Testis (tissue), 3 donors: ENCODE results near the gene EID2. TPM values are rescaled to one million over a fixed set of nuclear protein-coding genes. Genes with fewer than 3 reads are reported as not detected.

ENCODE experiments used
- DNase-seq: peaks from one replicate; pipeline ENCODE4 v3.0.0-alpha.2; 2019
- H3K27ac ChIP-seq, 2 donors: fragments of 200-600 bp; sonication (generic); one replicate each; pipeline ENCODE4 v1.5.1; 2019
- H3K27me3 ChIP-seq: fragments of 200-600 bp; sonication (generic); one replicate; pipeline ENCODE4 v1.5.1; 2019
- H3K36me3 ChIP-seq: fragments of 200-600 bp; sonication (generic); one replicate; pipeline ENCODE4 v1.5.1; 2017; ENCODE audit warnings: low read depth; ENCODE audit errors: missing control alignments
- H3K4me1 ChIP-seq: fragments of 200-600 bp; sonication (generic); one replicate; pipeline ENCODE4 v1.5.1; 2019
- H3K4me3 ChIP-seq, 2 donors: fragments of 200-600 bp; sonication (generic); one replicate each; pipeline ENCODE4 v1.5.1; 2017 to 2019
- H3K9me3 ChIP-seq: fragments of 200-600 bp; sonication (generic); one replicate; pipeline ENCODE4 v1.5.1; 2017
- CTCF ChIP-seq, 3 experiments: fragments of 450-650 bp in 2 of 3; fragments of 200-600 bp in 1 of 3; sonication (generic) in 1 of 3; IDR thresholded peaks; one replicate each; pipeline ENCODE4 v1.5.1; 2016 to 2019; ENCODE audit warnings: antibody characterized with exemption in 3 of 3, mild to moderate bottlenecking in 2 of 3, moderate library complexity in 1 of 3
- POLR2A ChIP-seq: fragments of 450-650 bp; IDR thresholded peaks from one replicate; pipeline ENCODE4 v1.6.1; 2017; ENCODE audit warnings: antibody characterized with exemption, mild to moderate bottlenecking, moderate library complexity
- WGBS, 2 donors: methylation state at CpG; one replicate each; pipeline ENCODE4 v1.1.5; 2018; 5-methylcytosine and 5-hydroxymethylcytosine counted together
- intact Hi-C: fragments of 100-400 bp; cut with DNase I; formaldehyde crosslinking; loops from one replicate; pipeline ENCODE4 v1.15.1; 2023; ENCODE audit warnings: low total_unique reads
- polyA plus RNA-seq: library from polyadenylated mRNA; stranded (reverse); fragments of 350-450 nt; fragmentation: Illumina TruSeq; extraction: RNeasy Lipid Tissue Mini Kit (QIAGEN cat#74804); gene quantifications from one replicate; pipeline ENCODE4 v1.2.3, GENCODE V29; 2014; ENCODE audit warnings: low read depth, low replicate concordance; ENCODE audit not compliant: insufficient read depth
- total RNA-seq, 2 donors: library from RNA; depleted of rRNA; stranded (reverse); fragments of >200 nt; gene quantifications; one replicate each; pipeline ENCODE4 v1.2.3, GENCODE V29; 2016

Gene EID2
- total and polyA plus RNA-seq, 3 donors from 2014 or later = 15.0 to 26.7 (median 23.9) TPM

DNA sequence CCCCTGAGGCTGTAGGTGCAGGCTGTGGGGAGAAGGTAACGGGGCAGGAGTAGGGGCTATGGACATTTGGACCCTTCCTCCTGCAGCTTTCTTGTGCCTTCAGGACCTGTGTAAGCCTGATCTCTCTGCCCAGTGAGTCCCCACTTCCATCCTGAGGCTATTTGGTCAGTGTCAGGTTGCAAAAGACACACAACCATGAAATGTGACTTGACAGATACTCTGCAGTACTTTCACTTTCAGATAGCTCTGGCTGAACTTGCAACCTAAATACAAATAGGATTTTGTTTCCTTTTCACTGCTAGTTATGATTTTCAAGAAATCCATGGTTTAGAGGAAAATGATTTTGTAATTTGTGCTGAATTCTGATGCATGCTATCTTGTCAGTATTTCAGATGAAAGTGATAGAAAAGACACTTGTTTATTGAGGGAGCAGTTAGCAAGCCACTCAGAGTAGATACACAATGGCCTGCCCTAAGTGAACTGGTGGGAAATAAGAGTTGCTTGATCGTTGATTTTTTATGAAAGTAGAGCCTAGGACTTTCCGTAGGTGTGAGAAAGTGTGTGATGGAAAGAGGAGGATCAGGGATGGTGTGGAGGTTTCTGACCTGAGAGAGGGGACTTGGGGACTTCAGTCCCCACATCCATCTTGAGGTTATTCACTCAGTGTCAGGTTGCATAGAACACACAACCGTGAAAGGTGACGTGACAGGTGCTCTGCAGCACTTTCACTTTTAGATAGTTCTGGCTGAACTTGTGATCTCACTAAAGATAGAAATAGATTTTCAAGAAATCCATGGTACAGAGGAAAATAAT lies 18.1 kb upstream of the EID2 start:
- H3K27ac ChIP-seq = no peak overlapping the region
- no peaks in the 10 kb centered on the region for H3K9me3 ChIP-seq
- H3K4me1 ChIP-seq = no peaks in the 10 kb centered on the region
- H3K36me3 ChIP-seq = no peaks in the 10 kb centered on the region
- intact Hi-C loops = no loop called here
- no peaks in the 10 kb centered on the region for H3K27me3 ChIP-seq
- 70 to 78% methylated on average over 5 of the region's 5 CpGs for WGBS, 2 donors
- no peak for DNase-seq
- TF ChIP-seq CTCF (IDR thresholded peaks at IDR 0.05) = no peak
- TF ChIP-seq POLR2A = no peak
- H3K4me3 ChIP-seq = no peak overlapping the region

GRCh38 chr19:39555883-39556282 lies 15.9 kb upstream of the EID2 start:
- H3K36me3 ChIP-seq = no peaks in the 10 kb centered on the region
- H3K4me3 ChIP-seq = no peak overlapping the region
- no peak for DNase-seq
- intact Hi-C loops = no loop called here
- no peak for TF ChIP-seq CTCF (IDR thresholded peaks at IDR 0.05)
- TF ChIP-seq POLR2A = no peak
- WGBS, 2 donors = 79 to 100% methylated on average over 1 of the region's 1 CpG
- no peaks in the 10 kb centered on the region for H3K9me3 ChIP-seq
- H3K4me1 ChIP-seq = no peaks in the 10 kb centered on the region
- H3K27me3 ChIP-seq = no peaks in the 10 kb centered on the region
- no peak overlapping the region for H3K27ac ChIP-seq

GRCh38 chr19:39554701-39555311 lies 14.8 kb upstream of the EID2 start:
- intact Hi-C loops = no loop called here
- DNase-seq = no peak
- no peak overlapping the region for H3K27ac ChIP-seq
- no peaks in the 10 kb centered on the region for H3K4me1 ChIP-seq
- H3K9me3 ChIP-seq = no peaks in the 10 kb centered on the region
- no peak overlapping the region for H3K4me3 ChIP-seq
- no peaks in the 10 kb centered on the region for H3K36me3 ChIP-seq
- 68 to 71% methylated on average over 4 of the region's 4 CpGs for WGBS, 2 donors
- no peaks in the 10 kb centered on the region for H3K27me3 ChIP-seq
- TF ChIP-seq CTCF (IDR thresholded peaks at IDR 0.05) (no peak), POLR2A (no peak)

DNA sequence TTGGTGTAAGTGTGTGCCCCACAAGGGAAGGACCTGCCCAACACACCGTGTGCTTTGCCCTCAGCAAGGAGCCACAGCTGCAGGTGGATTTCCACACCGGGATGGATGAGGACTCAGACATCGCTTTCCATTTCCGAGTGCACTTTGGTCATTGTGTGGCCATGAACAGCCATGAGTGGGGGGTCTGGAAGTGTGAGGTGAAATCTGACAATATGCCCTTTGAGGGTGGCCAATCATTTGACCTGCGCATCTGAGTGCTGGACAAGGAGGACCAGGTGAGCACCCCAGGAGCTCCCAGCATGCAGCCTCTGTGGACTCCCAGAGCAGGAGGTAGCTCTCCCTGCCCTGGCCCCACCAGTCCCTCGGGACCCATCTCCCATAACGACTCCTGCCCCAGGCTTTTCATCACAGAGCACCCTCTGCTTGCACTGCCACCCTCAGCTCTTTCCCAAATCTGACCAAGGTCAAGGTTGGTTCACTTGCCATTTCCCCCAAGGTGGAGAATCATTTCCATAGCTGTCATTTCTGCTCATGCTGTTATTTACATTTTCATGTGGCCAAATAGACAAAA lies 13.2 kb upstream of the EID2 start:
- intact Hi-C loops = no loop called here
- TF ChIP-seq POLR2A = no peak
- TF ChIP-seq CTCF (IDR thresholded peaks at IDR 0.05) = no peak
- no peak overlapping the region for H3K27ac ChIP-seq
- 62 to 77% methylated on average over 7 of the region's 7 CpGs for WGBS, 2 donors
- no peak for DNase-seq
- no peaks in the 10 kb centered on the region for H3K9me3 ChIP-seq
- no peaks in the 10 kb centered on the region for H3K27me3 ChIP-seq
- no peak overlapping the region for H3K4me3 ChIP-seq
- H3K4me1 ChIP-seq = no peaks in the 10 kb centered on the region
- no peaks in the 10 kb centered on the region for H3K36me3 ChIP-seq
